SK-N-SH (cell line): ENCODE data around the gene MPP3. TPM values are rescaled to one million over a fixed set of nuclear protein-coding genes. Genes with fewer than 3 reads are reported as not detected.
A peak's percentile ranks its signal among the peaks of the same experiment; 100 is the strongest.
"Not testable (repeated sequence)": the region's sequence is repeated elsewhere in the genome, so short reads cannot be mapped to it uniquely, and the experiment has no call there.

Experiments used
- CTCF ChIA-PET: fragments of 300-600, 350-600 bp; formaldehyde crosslinking; extraction: SDS; loops from one replicate; lab custom pipeline; 2021; lab: Yijun Ruan, JAX
- POLR2A ChIA-PET: fragments of 350-600 bp; sonication (Branson Sonifier 250); formaldehyde crosslinking; extraction: SDS; loops from one replicate; lab custom pipeline; 2020; ENCODE audit warnings: antibody characterized with exemption, inconsistent platforms; lab: Yijun Ruan, JAX
- DNase-seq: peaks from one replicate; pipeline ENCODE4 v3.0.0; 2012
- H2AFZ ChIP-seq: fragments of 200-600 bp; sonication (generic); 2 replicates; pipeline ENCODE4 v1.8.1; 2016; ENCODE audit warnings: antibody characterized with exemption, mild to moderate bottlenecking, low read depth
- H3F3A ChIP-seq: fragments of 200-600 bp; sonication (generic); replicated peaks from 2 replicates; pipeline ENCODE3; 2016; ENCODE audit warnings: antibody characterized with exemption, mild to moderate bottlenecking; ENCODE audit not compliant: insufficient read depth
- H3K27ac ChIP-seq, 2 experiments: fragments of 200-500 bp in 1 of 2; fragments of 200-600 bp in 1 of 2; sonication (Bioruptor generic) in 1 of 2; sonication (generic), shearing (Covaris generic) in 1 of 2; 2 replicates each; pipeline versions ENCODE4 v1.5.1 to v1.6.1; 2014 to 2016; ENCODE audit warnings: low read depth in 2 of 2, inconsistent platforms in 1 of 2, low read length in 1 of 2, mild to moderate bottlenecking in 1 of 2, mixed read lengths in 1 of 2
- H3K27me3 ChIP-seq: fragments of 200-600 bp; sonication (generic), shearing (Covaris generic); 2 replicates; pipeline ENCODE4 v1.6.1; 2016; ENCODE audit warnings: mixed run types; ENCODE audit not compliant: insufficient read depth
- H3K36me3 ChIP-seq, 2 experiments: fragments of 200-500 bp in 1 of 2; fragments of 200-600 bp in 1 of 2; sonication (Bioruptor generic) in 1 of 2; sonication (generic) in 1 of 2; replicated peaks in 1 of 2; 2 replicates each; pipeline versions ENCODE3 to v1.5.1; 2014 to 2016; ENCODE audit warnings: low read length in 1 of 2, mild to moderate bottlenecking in 1 of 2; ENCODE audit not compliant: insufficient read depth in 2 of 2, control insufficient read depth in 1 of 2
- H3K4me1 ChIP-seq, 2 experiments: fragments of 200-500 bp in 1 of 2; fragments of 200-600 bp in 1 of 2; sonication (Bioruptor generic) in 1 of 2; sonication (generic), shearing (Covaris generic) in 1 of 2; 2 replicates each; pipeline versions ENCODE4 v1.5.1 to v1.6.1; 2014 to 2016; ENCODE audit warnings: low read depth in 1 of 2, low read length in 1 of 2, mixed run types in 1 of 2; ENCODE audit not compliant: insufficient read depth in 2 of 2, control insufficient read depth in 1 of 2
- H3K4me2 ChIP-seq: fragments of 200-600 bp; sonication (generic), shearing (Covaris generic); 2 replicates; pipeline ENCODE4 v1.6.1; 2017; ENCODE audit warnings: mixed run types
- H3K4me3 ChIP-seq, 2 experiments: fragments of 200-500 bp in 1 of 2; fragments of 200-600 bp in 1 of 2; sonication (Bioruptor generic) in 1 of 2; sonication (generic), shearing (Covaris generic) in 1 of 2; 2 replicates each; pipeline versions ENCODE4 v1.5.1 to v1.8.1; 2014 to 2016; ENCODE audit warnings: low read depth in 2 of 2, inconsistent platforms in 1 of 2, low read length in 1 of 2, mild to moderate bottlenecking in 1 of 2, mixed read lengths in 1 of 2, moderate library complexity in 1 of 2
- H3K79me2 ChIP-seq: fragments of 200-600 bp; sonication (generic); 2 replicates; pipeline ENCODE4 v1.8.1; 2017; ENCODE audit warnings: mild to moderate bottlenecking; ENCODE audit not compliant: insufficient read depth
- H3K9ac ChIP-seq: fragments of 200-600 bp; sonication (generic); 2 replicates; pipeline ENCODE4 v1.6.1; 2017; ENCODE audit warnings: mixed run types
- H3K9me2 ChIP-seq: fragments of 200-600 bp; sonication (generic); 2 replicates; pipeline ENCODE4 v1.6.1; 2017; ENCODE audit warnings: mixed run types
- H3K9me3 ChIP-seq: fragments of 200-600 bp; sonication (generic); 2 replicates; pipeline ENCODE4 v1.6.1; 2017; ENCODE audit warnings: mixed run types, mild to moderate bottlenecking, moderate library complexity
- H4K20me1 ChIP-seq: fragments of 200-600 bp; sonication (generic); 2 replicates; pipeline ENCODE4 v1.6.1; 2017; ENCODE audit warnings: mild to moderate bottlenecking, mixed run types; ENCODE audit not compliant: insufficient read depth
- CTCF ChIP-seq: fragments of 200-600 bp; sonication (generic); IDR thresholded peaks from 2 replicates; pipeline ENCODE4 v1.6.1; 2017; ENCODE audit warnings: antibody characterized with exemption, mild to moderate bottlenecking, moderate library complexity
- EZH2phosphoT487 ChIP-seq: fragments of 200-600 bp; sonication (generic); IDR thresholded peaks from 2 replicates; pipeline ENCODE4 v1.6.1; 2017; ENCODE audit warnings: low read depth, mixed run types, mild to moderate bottlenecking, antibody characterized with exemption, moderate library complexity, borderline replicate concordance
- FOXJ3 ChIP-seq: sonication (generic); formaldehyde crosslinking; IDR thresholded peaks from 2 replicates; pipeline ENCODE4 v1.5.1; 2020; ENCODE audit warnings: mild to moderate bottlenecking, missing genetic modification reagents
- MEF2A ChIP-seq: IDR thresholded peaks from 2 replicates; pipeline ENCODE4 v1.4.0; 2012; ENCODE audit warnings: low read depth, borderline replicate concordance
- NFIC ChIP-seq: IDR thresholded peaks from 2 replicates; pipeline ENCODE4 v1.4.0; 2012; ENCODE audit warnings: borderline replicate concordance
- RAD21 ChIP-seq: IDR thresholded peaks from 2 replicates; pipeline ENCODE4 v1.6.1; 2012; ENCODE audit warnings: mild to moderate bottlenecking, low read length
- RCOR1 ChIP-seq: fragments of 150-350 bp; IDR thresholded peaks from 2 replicates; pipeline ENCODE4 v1.6.1; 2017; ENCODE audit warnings: antibody characterized with exemption, low read length
- TCF12 ChIP-seq: IDR thresholded peaks from 2 replicates; pipeline ENCODE4 v1.4.0; 2012
- YY1 ChIP-seq: IDR thresholded peaks from 2 replicates; pipeline ENCODE4 v1.4.0; 2012; ENCODE audit warnings: low read depth, mild to moderate bottlenecking
- WGBS: methylation state at CpG from one replicate; pipeline ENCODE4 v1.1.6; 2017; ENCODE audit warnings: low lambda C conversion rate; 5-methylcytosine and 5-hydroxymethylcytosine counted together
- polyA plus RNA-seq, 3 experiments: library from polyadenylated mRNA; depleted of rRNA; stranded (reverse); fragments of >200 nt; gene quantifications; 2 replicates each; pipeline ENCODE4 v1.2.3, GENCODE V29; 2012

The MPP3 gene
- polyA plus RNA-seq, 1 of the 3 experiments (the other 2 are of a cell fraction): 14.1 TPM

DNA sequence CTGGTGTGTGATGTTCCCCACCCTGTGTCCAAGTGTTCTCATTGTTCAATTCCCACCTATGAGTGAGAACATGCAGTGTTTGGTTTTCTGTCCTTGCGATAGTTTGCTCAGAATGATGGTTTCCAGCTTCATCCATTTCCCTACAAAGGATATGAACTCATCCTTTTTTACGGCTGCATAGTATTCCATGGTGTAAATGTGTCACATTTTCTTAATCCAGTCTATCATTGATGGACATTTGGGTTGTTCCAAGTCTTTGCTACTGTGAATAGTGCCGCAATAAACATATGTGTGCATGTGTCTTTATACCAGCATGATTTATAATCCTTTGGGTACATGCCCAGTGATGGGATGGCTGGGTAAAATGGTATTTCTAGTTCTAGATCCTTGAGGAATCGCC lies 40.3 kb downstream of the MPP3 start:
- 35% methylated on average over 4 of the region's 4 CpGs for WGBS
- H3K27me3 ChIP-seq, H2AFZ ChIP-seq, H4K20me1 ChIP-seq, H3K9me2 ChIP-seq, POLR2A ChIA-PET, H3K4me1 ChIP-seq, H3K79me2 ChIP-seq, H3K4me2 ChIP-seq, H3K4me3 ChIP-seq, DNase-seq, H3F3A ChIP-seq, H3K9ac ChIP-seq, H3K9me3 ChIP-seq, H3K27ac ChIP-seq, H3K36me3 ChIP-seq: not testable (repeated sequence)
- CTCF ChIA-PET: interaction anchor here (1.2 kb wide), 1 partner anchor 54 kb away, joined by 6 read pairs; the partner anchor contains the start of gene CD300LG

DNA sequence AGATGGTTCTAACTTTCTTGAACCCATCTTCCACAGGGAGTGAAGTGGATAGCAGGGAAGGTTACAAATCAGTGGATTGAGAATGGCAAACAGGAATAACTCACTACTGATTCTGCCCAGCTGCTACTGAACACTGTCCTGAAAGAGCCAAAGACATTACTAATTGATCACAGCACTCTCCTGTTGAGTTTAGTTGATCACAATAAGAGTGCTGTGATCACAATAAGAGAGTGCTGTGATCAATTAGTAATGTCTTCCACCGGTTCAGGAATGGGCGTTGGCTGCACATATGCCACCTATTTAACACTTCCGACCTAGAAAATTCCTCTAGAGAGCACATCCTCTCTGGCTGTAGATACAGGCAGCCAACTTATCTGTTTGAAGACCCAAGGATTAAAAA lies 41.4 kb downstream of the MPP3 start:
- Histone ChIP-seq H3K4me3 (no peak overlapping the region; a peak in 1 of 4 replicates), H3K36me3 (no peaks in the 10 kb centered on the region), H3K4me1 (no peaks in the 10 kb centered on the region; a peak in 1 of 4 replicates), H3K9ac (no peak overlapping the region), H3K9me3 (no peaks in the 10 kb centered on the region), H3K4me2 (no peak overlapping the region), H3K27me3 (no peaks in the 10 kb centered on the region), H2AFZ (peak overlapping the region; percentile 87), H3K27ac (no peak overlapping the region), H3F3A (peaks cover 6% of the 10 kb centered on the region), H3K79me2 (no peaks in the 10 kb centered on the region), H3K9me2 (no peaks in the 10 kb centered on the region), H4K20me1 (no peaks in the 10 kb centered on the region)
- 12% methylated on average over 3 of the region's 3 CpGs for WGBS
- ChIA-PET CTCF (interaction anchor here (1.2 to 2.7 kb wide), 4 partner anchors 25 to 87 kb away, joined by 5 to 10 read pairs (median 8); partner anchors contain the start of gene CD300LG), POLR2A (no interaction called here)
- DNase-seq: peak; percentile 55
- TF ChIP-seq FOXJ3 (CRISPR knock-in tag) (no peak), NFIC (peak; percentile 23; the same call in 1 of the 2 replicates), YY1 (peak; percentile 41; the same call in 1 of the 2 replicates), CTCF (no peak), RCOR1 (0 out of 2 replicates have a peak, but pooled peaks have one; percentile 37)

- no peak for DNase-seq
- TF ChIP-seq MEF2A (no peak), CTCF (peak; percentile 26; the same call in 1 of the 2 replicates), TCF12 (no peak), RAD21 (peak; percentile 17; the same call in 1 of the 2 replicates), EZH2phosphoT487 (no peak)
- no peak overlapping the region for H3K4me3 ChIP-seq
- ChIA-PET POLR2A (no interaction called here), CTCF (interaction anchor here (0.9 to 2.7 kb wide), 7 partner anchors 24 to 96 kb away, joined by 3 to 10 read pairs (median 5); partner anchors contain the start of gene CD300LG)
- H3K27me3 ChIP-seq: no peaks in the 10 kb centered on the region
- H3K9me3 ChIP-seq: no peaks in the 10 kb centered on the region
- no peaks in the 10 kb centered on the region for H4K20me1 ChIP-seq
- no peaks in the 10 kb centered on the region for H3K9me2 ChIP-seq
- no peak overlapping the region for H3K4me2 ChIP-seq
- H3F3A ChIP-seq: peaks cover 13% of the 10 kb centered on the region
- no peak overlapping the region for H3K27ac ChIP-seq
- H3K79me2 ChIP-seq: no peaks in the 10 kb centered on the region
- 91% methylated on average over 9 of the region's 14 CpGs for WGBS
- no peak overlapping the region for H3K9ac ChIP-seq
- H3K36me3 ChIP-seq: no peaks in the 10 kb centered on the region
- no peaks in the 10 kb centered on the region; a peak in 1 of 4 replicates for H3K4me1 ChIP-seq
- no peak overlapping the region for H2AFZ ChIP-seq
Measured at GRCh38 chr17:43790311-43790940, 42.5 kb downstream of the MPP3 start.
